ENCODE data around the gene GIMAP5.

The GIMAP5 gene

GRCh38 chr7:150735596-150736358 lies 1.4 kb upstream of the GIMAP5 start:
- no peak for DNase-seq (ENCODE audit: low read depth in 2 of 2)

GRCh38 chr7:150736864-150737263 lies 354 bp upstream of the GIMAP5 start:
- no peak for DNase-seq (ENCODE audit: low read depth in 2 of 2)

DNA sequence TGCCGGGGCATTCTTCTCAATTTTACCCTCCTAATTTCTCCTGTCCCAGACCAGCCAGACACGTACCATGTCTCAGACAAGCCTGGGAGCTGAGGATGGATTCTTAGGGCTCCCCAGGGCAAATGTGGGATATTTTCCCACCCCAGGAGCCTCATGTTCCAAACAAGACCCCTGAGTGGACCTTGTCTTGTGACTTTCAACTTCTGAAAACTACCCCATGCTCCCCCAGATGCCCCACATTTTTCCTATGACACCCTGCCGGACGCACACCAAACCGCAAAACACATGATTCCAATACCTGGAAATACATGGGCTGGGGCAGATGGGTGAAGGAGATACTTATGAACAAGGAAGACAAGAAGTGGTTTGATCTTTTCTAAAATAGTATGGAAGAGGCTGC lies 874 bp downstream of the GIMAP5 start:
- no peak for DNase-seq (ENCODE audit: low read depth in 2 of 2)

DNA sequence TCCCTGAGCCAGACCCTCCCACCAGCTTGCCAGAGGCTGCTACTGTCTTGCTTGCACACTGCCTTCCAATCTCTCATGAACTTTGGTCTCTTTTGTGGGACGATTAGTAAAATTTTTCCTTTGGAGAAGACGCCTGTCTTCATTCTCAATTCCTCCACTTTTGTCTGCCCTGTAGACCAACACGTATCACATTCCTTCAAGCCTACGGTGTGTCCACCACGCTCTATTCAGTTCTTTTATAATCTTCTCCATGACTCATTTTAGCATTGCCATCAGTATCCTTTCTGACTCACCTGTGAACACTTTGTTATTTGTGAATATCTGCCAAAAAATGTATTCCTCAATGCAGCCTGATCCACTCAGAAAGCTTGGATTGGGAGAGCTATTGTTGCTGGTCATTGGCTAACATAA lies 1.4 kb downstream of the GIMAP5 start:
- no peak for DNase-seq (ENCODE audit: low read depth in 2 of 2)

DNA sequence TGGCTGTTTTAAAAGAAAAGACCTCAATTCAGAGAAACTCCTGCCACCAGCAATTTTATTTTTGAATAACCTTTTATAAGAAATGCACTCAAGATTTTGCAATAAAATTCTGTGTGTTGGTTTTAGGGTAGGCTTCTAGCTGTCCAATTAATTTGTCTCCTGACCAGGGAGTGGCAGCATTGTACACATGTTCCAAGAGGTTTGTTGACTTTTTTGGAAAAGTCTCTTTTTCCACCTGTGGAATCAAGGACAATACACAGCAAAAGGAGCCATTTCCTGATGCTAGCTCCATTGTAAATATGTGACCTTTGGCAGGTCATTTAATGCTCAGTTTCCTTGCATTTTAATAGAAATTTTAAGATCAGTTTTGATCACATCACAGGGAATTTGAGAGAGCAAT lies 1.8 kb downstream of the GIMAP5 start:
- DNase-seq (ENCODE audit: low read depth in 2 of 2) = no peak

DNA sequence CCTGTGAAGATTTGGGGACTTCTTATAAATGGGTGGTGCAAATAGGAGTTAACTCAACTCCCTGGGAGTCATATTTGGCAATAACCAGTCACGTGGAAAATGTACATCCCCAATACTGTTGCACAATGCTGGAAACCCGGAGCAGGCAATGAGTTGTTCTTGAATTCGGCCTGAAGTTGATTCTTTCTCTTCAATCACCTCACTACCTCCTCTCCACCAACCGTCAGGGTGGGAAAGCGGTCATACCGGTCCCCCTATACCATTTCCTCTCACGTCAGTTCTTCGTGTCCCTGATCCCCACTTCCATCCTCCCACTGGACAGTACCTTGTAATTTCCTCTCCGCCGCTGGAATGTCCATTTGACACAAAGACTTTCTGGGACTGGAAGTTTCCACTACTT lies 2.8 kb downstream of the GIMAP5 start:
- no peak for DNase-seq (ENCODE audit: low read depth in 2 of 2)

DNA sequence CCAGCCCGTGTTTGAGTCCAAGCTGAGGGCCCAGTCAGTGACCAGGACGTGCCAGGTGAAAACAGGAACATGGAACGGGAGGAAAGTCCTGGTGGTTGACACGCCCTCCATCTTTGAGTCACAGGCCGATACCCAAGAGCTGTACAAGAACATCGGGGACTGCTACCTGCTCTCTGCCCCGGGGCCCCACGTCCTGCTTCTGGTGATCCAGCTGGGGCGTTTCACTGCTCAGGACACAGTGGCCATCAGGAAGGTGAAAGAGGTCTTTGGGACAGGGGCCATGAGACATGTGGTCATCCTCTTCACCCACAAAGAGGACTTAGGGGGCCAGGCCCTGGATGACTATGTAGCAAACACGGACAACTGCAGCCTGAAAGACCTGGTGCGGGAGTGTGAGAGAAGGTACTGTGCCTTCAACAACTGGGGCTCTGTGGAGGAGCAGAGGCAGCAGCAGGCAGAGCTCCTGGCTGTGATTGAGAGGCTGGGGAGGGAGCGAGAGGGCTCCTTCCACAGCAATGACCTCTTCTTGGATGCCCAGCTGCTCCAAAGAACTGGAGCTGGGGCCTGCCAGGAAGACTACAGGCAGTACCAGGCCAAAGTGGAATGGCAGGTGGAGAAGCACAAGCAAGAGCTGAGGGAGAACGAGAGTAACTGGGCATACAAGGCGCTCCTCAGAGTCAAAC lies 5.2 kb downstream of the GIMAP5 start:
- no peak for DNase-seq (ENCODE audit: low read depth in 2 of 2)

GRCh38 chr7:150744041-150744656 lies 6.9 kb downstream of the GIMAP5 start:
- DNase-seq (ENCODE audit: low read depth in 2 of 2) = no peak

GRCh38 chr7:150745086-150745485 lies 7.9 kb downstream of the GIMAP5 start:
- DNase-seq (ENCODE audit: low read depth in 2 of 2) = no peak

DNA sequence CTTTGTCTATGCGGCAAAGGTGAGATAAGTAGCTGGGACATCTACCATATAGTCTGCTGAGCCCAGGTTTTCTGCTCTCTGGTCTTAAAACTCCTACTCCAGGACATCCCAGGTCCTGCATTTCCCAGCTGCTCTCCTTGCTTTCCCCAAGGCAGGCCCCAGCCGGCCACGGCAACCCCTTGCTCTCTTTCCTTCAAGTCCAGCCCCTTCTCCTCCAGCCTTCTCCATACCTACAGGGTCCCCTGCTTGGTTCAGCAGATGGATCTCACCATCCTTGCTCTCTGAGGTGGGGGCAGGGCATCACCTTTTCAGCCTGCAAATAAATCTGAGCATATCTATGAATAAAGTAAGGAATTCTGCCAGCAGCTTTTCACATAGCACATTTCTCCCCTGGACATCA lies 8.7 kb downstream of the GIMAP5 start:
- no peak for DNase-seq (ENCODE audit: low read depth in 2 of 2)

- DNase-seq (ENCODE audit: low read depth in 2 of 2) = no peak
These were observed 9.7 kb downstream of the GIMAP5 start for GRCh38 chr7:150746921-150747320.

DNA sequence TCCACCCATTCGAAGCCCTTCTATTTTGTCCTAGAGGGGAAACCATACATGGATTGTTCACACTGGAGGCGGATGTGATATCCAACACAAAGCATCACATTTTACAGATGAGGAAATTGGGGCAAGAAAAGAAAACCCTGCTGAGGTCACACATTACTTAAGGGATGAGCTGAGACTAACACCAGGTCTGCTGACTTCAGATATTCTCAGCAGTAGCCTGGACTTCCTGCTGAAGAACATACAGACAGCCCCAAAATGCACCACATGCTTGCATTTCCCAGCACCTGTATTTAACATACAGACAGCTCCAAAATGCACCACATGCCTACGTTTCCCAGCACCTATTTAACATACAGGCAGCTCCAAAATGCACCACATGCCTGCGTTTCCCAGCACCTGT lies 11.2 kb downstream of the GIMAP5 start:
- no peak for DNase-seq (ENCODE audit: low read depth in 2 of 2)

- no peak for DNase-seq (ENCODE audit: low read depth in 2 of 2)
These were observed 14.5 kb downstream of the GIMAP5 start for GRCh38 chr7:150751702-150752101.

DNA sequence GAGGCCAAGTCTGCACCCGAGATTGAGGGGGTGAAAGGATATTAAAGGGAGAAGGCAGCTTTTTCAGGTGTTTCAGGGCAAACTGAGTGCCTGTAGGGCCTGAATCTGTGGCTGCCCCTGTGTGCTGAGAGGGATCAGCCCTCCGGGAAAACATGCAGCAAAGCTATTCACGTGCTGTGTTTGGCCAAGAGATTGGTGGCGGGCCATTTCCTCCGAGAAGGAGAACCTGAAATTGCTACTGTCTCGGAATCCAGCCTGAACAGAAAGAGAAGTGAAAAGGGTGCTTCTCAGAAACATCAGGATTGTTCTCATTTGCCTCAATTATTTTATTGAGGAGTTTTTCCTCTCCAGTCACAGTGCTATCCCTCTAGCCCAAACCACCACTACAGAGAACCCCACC lies 16.0 kb downstream of the GIMAP5 start:
- DNase-seq (ENCODE audit: low read depth in 2 of 2) = no peak

DNA sequence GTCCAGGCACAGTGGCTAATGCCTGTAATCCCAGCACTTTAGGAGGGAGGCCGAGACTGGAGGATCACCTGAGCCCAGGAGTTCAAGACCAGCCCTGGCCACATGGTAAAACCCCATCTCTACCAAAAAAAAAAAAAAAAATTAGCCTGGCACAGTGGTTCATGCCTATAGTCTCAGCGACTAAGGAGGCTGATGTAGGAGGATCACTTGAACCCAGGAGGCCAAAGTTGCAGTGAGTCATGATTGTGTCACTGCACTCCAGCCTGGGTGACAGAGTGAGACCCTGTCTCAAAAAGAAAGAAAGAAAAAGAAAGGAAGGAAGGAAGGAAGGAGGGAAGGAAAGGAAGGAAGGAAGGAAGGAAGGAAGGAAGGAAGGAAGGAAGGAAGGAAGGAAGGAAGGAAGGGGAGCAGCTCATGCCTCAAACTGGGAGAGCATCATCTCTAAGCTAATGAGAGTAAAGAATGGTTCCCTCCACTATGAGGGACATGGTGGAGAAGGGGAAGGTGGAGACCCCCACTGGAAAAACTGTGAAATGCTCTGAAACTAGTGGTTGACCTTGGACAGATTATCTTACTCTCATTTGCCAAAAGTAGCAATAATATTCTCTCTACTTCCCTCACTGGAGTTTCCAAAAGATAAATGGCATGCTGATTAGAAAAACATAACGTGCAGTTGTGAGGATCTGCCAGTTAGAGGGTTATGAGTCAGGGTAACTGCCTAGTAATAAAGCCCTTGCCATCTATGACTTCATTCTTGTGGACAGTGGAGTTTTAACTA lies 16.8 kb downstream of the GIMAP5 start:
- no peak for DNase-seq (ENCODE audit: low read depth in 2 of 2)

- DNase-seq (ENCODE audit: low read depth in 2 of 2) = no peak
These were observed 17.7 kb downstream of the GIMAP5 start for GRCh38 chr7:150754951-150755350.

DNA sequence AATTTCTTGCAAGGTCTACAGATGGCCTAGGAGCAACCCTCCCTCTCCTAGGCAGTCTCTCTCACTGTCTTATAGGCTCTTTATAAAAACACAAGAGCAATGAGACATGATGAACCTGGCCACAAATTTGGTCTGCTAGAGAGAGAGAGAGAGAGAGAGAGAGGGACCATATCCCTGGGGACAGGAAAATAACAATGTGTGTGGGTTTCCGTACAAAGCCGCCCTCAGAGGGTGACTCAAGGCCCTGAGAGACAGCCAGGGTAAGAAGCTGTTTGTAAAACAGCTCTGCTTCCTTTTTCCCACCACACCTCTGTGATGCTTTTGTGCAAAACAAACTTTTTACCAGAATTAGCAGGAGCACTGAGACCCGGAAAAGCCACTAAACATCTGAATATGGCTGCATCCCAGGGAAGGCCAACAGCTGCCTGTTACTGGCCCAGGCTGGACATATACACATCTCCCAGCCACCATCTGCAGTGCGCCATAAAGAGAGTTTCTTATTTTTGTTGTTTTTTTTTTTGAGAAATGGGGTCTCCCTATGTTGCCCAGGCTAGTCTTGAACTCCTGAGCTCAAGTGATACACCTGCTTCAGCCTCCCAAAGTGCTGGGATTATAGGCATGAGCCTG lies 18.4 kb downstream of the GIMAP5 start:
- peak; percentile 58 to 62 for DNase-seq (ENCODE audit: low read depth in 2 of 2)

GRCh38 chr7:150756166-150756565 lies 18.9 kb downstream of the GIMAP5 start:
- DNase-seq (ENCODE audit: low read depth in 2 of 2) = no peak

DNA sequence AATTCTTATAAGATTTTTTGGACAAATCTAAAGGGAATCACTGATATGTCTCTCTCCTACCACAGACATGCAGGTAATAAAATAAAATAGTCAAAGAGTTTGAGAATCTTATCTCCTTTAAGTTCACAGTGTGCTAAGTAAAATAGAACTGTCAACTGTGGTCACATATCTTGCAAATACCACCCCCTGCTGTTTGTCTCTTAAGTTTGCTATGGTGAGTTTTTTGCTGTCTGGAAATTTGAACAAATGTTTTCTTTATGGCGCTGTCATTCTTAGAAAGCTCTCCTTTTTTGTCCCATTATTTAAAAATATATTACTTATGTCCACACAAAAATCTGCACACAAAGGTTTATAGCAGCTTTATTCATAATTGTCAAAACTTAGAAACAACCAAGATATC lies 19.6 kb downstream of the GIMAP5 start:
- no peak for DNase-seq (ENCODE audit: low read depth in 2 of 2)

- DNase-seq (ENCODE audit: low read depth in 2 of 2) = no peak
These were observed 22.3 kb downstream of the GIMAP5 start for GRCh38 chr7:150759479-150759878.

DNA sequence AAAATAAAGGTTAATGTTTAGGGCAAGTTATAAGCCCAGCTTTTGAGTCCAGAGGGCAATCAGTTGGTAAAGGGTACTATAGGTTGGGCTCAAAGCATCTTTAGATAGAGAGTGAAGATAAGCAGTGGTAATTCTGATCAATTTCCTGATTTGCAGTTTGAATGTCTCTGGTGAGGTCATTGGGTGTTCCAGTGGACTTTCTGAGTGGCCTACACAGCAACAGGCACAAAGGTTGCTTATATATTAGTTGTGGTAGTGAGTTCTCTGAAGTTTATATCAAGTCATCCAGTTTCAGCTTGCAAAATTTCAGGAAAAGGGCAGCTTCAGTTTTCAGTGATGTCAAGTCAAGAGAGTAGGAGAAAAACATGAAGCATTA lies 29.1 kb downstream of the GIMAP5 start:
- DNase-seq (ENCODE audit: low read depth in 2 of 2) = no peak

- DNase-seq (ENCODE audit: low read depth in 2 of 2) = no peak
These were observed 32.5 kb downstream of the GIMAP5 start for GRCh38 chr7:150769768-150770167.

All from stimulated activated CD4-positive, alpha-beta T cell treated with anti-CD3 and anti-CD28 coated beads, Interleukin-15, amount 100 ng/mL, for 48 hours (primary cell).